Vagina (tissue), 2 donors: ENCODE measurements around the gene GLOD4.

Experiments
- CTCF ChIP-seq, 3 experiments: fragments of 450-650 bp in 2 of 3; fragments of 200-600 bp in 1 of 3; sonication (generic) in 1 of 3; IDR thresholded peaks; one replicate each; pipeline ENCODE4 v1.5.1; 2017 to 2019; ENCODE audit warnings: antibody characterized with exemption in 3 of 3, mild to moderate bottlenecking in 2 of 3, moderate library complexity in 2 of 3
- POLR2AphosphoS5 ChIP-seq, 2 donors: sonication (generic); formaldehyde crosslinking; IDR thresholded peaks; one replicate each; pipeline ENCODE4 v1.9.0; 2017; ENCODE audit warnings: antibody characterized with exemption in 2 of 2, mild to moderate bottlenecking in 2 of 2, low read depth in 1 of 2; ENCODE audit not compliant: insufficient read depth in 1 of 2

- TF ChIP-seq POLR2AphosphoS5 (IDR thresholded peaks at IDR 0.05; ENCODE audit: insufficient read depth in 1 of 2, low read depth in 1 of 2): no peak
- no peak for TF ChIP-seq CTCF (IDR thresholded peaks at IDR 0.05)
Observed at GRCh38 chr17:759964-760363, 22.1 kb downstream of the GLOD4 start.
